GM12872 (cell line): ENCODE results near the gene DPH5.

ENCODE experiments used
- CTCF ChIP-seq: IDR thresholded peaks from 3 replicates; pipeline ENCODE4 v1.5.1; 2011; ENCODE audit warnings: low read depth, mild to moderate bottlenecking, low read length, moderate library complexity; ENCODE audit not compliant: insufficient read depth

DPH5 gene

GRCh38 chr1:101008229-101008834 lies 17.3 kb downstream of the DPH5 start:
- no peak for TF ChIP-seq CTCF

- TF ChIP-seq CTCF = no peak
These were observed 19.0 kb downstream of the DPH5 start for GRCh38 chr1:101006553-101006952.

- TF ChIP-seq CTCF = no peak
These were observed 19.7 kb downstream of the DPH5 start for GRCh38 chr1:101005871-101006270.

- TF ChIP-seq CTCF = no peak
These were observed 20.4 kb downstream of the DPH5 start for GRCh38 chr1:101005183-101005582.

GRCh38 chr1:101004670-101005069 lies 20.9 kb downstream of the DPH5 start:
- no peak for TF ChIP-seq CTCF

GRCh38 chr1:101004061-101004460 lies 21.5 kb downstream of the DPH5 start:
- no peak for TF ChIP-seq CTCF

GRCh38 chr1:101003012-101003650 lies 22.5 kb downstream of the DPH5 start:
- no peak for TF ChIP-seq CTCF

- no peak for TF ChIP-seq CTCF
These were observed 23.0 kb downstream of the DPH5 start for GRCh38 chr1:101002551-101002950.
